Upper lobe of right lung (tissue), 1 donor: ENCODE results near the gene AVPR1B. TPM values are rescaled to one million over a fixed set of nuclear protein-coding genes. Genes with fewer than 3 reads are reported as not detected.

Experiments used
- ATAC-seq: fragments of 200-7000 bp; cut with Tn5 transposase; one replicate; pipeline ENCODE4 v1.9.1; 2020; ENCODE audit warnings: mild to moderate bottlenecking, moderate library complexity
- DNase-seq: peaks from one replicate; pipeline ENCODE4 v3.0.0-alpha.2; 2020
- H3K27ac ChIP-seq: fragments of 200-600 bp; one replicate; pipeline ENCODE4 v1.8.0; 2022
- H3K27me3 ChIP-seq: fragments of 200-600 bp; one replicate; pipeline ENCODE4 v1.8.0; 2022; ENCODE audit warnings: mild to moderate bottlenecking
- H3K36me3 ChIP-seq: fragments of 200-600 bp; one replicate; pipeline ENCODE4 v1.8.0; 2022
- H3K4me1 ChIP-seq: fragments of 200-600 bp; one replicate; pipeline ENCODE4 v1.8.0; 2022
- H3K4me3 ChIP-seq: fragments of 200-600 bp; one replicate; pipeline ENCODE4 v1.8.0; 2022; ENCODE audit warnings: mild to moderate bottlenecking
- H3K9me3 ChIP-seq: fragments of 200-600 bp; one replicate; pipeline ENCODE4 v1.8.0; 2022
- CTCF ChIP-seq: fragments of 200-600 bp; IDR thresholded peaks from one replicate; pipeline ENCODE4 v1.8.0; 2022; ENCODE audit warnings: antibody characterized with exemption
- intact Hi-C: fragments of 100-400 bp; cut with DNase I; formaldehyde crosslinking; loops from one replicate; pipeline ENCODE4 v1.11.0; 2022
- total RNA-seq: library from RNA; stranded (reverse); fragmentation: NEBNext Ultra II Directional; extraction: Animal tissue kit (Norgen Biotek cat#: 25700); gene quantifications from one replicate; pipeline ENCODE4 v1.2.1, GENCODE V29; 2021
- donor health status: DM: no; HTN: yes; CAD: no; lungs with severe emphysema.

The AVPR1B gene
- total RNA-seq, 1 donor from 2014 or later: not detected

- no peak for TF ChIP-seq CTCF
- Histone ChIP-seq H3K27me3 (no peaks in the 10 kb centered on the region), H3K4me3 (no peak overlapping the region), H3K9me3 (no peaks in the 10 kb centered on the region), H3K27ac (no peak overlapping the region), H3K4me1 (no peaks in the 10 kb centered on the region), H3K36me3 (no peaks in the 10 kb centered on the region)
- intact Hi-C loops: no loop called here
- no peak for ATAC-seq
- DNase-seq: no peak
Observed at GRCh38 chr1:206142011-206142410, 24.8 kb upstream of the AVPR1B start.

GRCh38 chr1:206136241-206136640 is 19.1 kb upstream of the AVPR1B start:
- no peak for DNase-seq
- TF ChIP-seq CTCF: no peak
- no peaks in the 10 kb centered on the region for H3K9me3 ChIP-seq
- no peaks in the 10 kb centered on the region for H3K36me3 ChIP-seq
- no peak overlapping the region for H3K4me3 ChIP-seq
- H3K27ac ChIP-seq: no peak overlapping the region
- no peaks in the 10 kb centered on the region for H3K4me1 ChIP-seq
- intact Hi-C loops: no loop called here
- no peaks in the 10 kb centered on the region for H3K27me3 ChIP-seq
- ATAC-seq: no peak

- Histone ChIP-seq H3K27ac (no peak overlapping the region), H3K4me1 (no peaks in the 10 kb centered on the region), H3K9me3 (no peaks in the 10 kb centered on the region), H3K4me3 (no peak overlapping the region), H3K36me3 (no peaks in the 10 kb centered on the region), H3K27me3 (no peaks in the 10 kb centered on the region)
- intact Hi-C loops: no loop called here
- ATAC-seq (no peak), DNase-seq (no peak)
- TF ChIP-seq CTCF: no peak
Observed at GRCh38 chr1:206135248-206135647, 18.1 kb upstream of the AVPR1B start.

GRCh38 chr1:206133751-206134415 is 16.7 kb upstream of the AVPR1B start:
- ATAC-seq: no peak
- no peak for DNase-seq
- intact Hi-C loops: no loop called here
- H3K27me3 ChIP-seq: no peaks in the 10 kb centered on the region
- H3K36me3 ChIP-seq: no peaks in the 10 kb centered on the region
- no peak for TF ChIP-seq CTCF
- no peak overlapping the region for H3K27ac ChIP-seq
- H3K4me3 ChIP-seq: no peak overlapping the region
- no peaks in the 10 kb centered on the region for H3K9me3 ChIP-seq
- H3K4me1 ChIP-seq: no peaks in the 10 kb centered on the region

- no peaks in the 10 kb centered on the region for H3K9me3 ChIP-seq
- ATAC-seq (no peak), DNase-seq (no peak)
- intact Hi-C loops: no loop called here
- H3K4me3 ChIP-seq: no peak overlapping the region
- H3K27me3 ChIP-seq: peaks cover 5% of the 10 kb centered on the region
- no peaks in the 10 kb centered on the region for H3K4me1 ChIP-seq
- no peak overlapping the region for H3K27ac ChIP-seq
- no peaks in the 10 kb centered on the region for H3K36me3 ChIP-seq
- TF ChIP-seq CTCF: no peak
Observed at GRCh38 chr1:206131037-206131436, 13.8 kb upstream of the AVPR1B start.

GRCh38 chr1:206128196-206128595 is 11.0 kb upstream of the AVPR1B start:
- intact Hi-C loops: no loop called here
- Histone ChIP-seq H3K4me1 (no peaks in the 10 kb centered on the region), H3K4me3 (no peak overlapping the region), H3K27me3 (peaks cover 5% of the 10 kb centered on the region), H3K9me3 (no peaks in the 10 kb centered on the region), H3K27ac (no peak overlapping the region), H3K36me3 (no peaks in the 10 kb centered on the region)
- TF ChIP-seq CTCF: no peak
- peak; percentile 87 for ATAC-seq
- DNase-seq: no peak
